Measurements from ENCODE around the gene SAP30L.

The SAP30L gene

GRCh38 chr5:154479160-154479943 is 33.6 kb downstream of the SAP30L start:
- DNase-seq (ENCODE audit: low read depth in 1 of 2, low spot score in 1 of 2): no peak

GRCh38 chr5:154479944-154480750 is 34.4 kb downstream of the SAP30L start:
- no peak for DNase-seq (ENCODE audit: low read depth in 1 of 2, low spot score in 1 of 2)

- DNase-seq (ENCODE audit: low read depth in 1 of 2, low spot score in 1 of 2): no peak
Measured at GRCh38 chr5:154480847-154481246, 35.0 kb downstream of the SAP30L start.

- no peak for DNase-seq (ENCODE audit: low read depth in 1 of 2, low spot score in 1 of 2)
Measured at GRCh38 chr5:154481584-154482381, 36.0 kb downstream of the SAP30L start.

GRCh38 chr5:154482528-154483449 is 37.0 kb downstream of the SAP30L start:
- DNase-seq (ENCODE audit: low read depth in 1 of 2, low spot score in 1 of 2): no peak

- no peak for DNase-seq (ENCODE audit: low read depth in 1 of 2, low spot score in 1 of 2)
Measured at GRCh38 chr5:154483654-154484392, 38.0 kb downstream of the SAP30L start.

GRCh38 chr5:154484393-154485095 is 38.7 kb downstream of the SAP30L start:
- no peak for DNase-seq (ENCODE audit: low read depth in 1 of 2, low spot score in 1 of 2)

- DNase-seq (ENCODE audit: low read depth in 1 of 2, low spot score in 1 of 2): no peak
Measured at GRCh38 chr5:154485096-154485491, 39.3 kb downstream of the SAP30L start.

- no peak for DNase-seq (ENCODE audit: low read depth in 1 of 2, low spot score in 1 of 2)
Measured at GRCh38 chr5:154485850-154486426, 40.1 kb downstream of the SAP30L start.

- DNase-seq (ENCODE audit: low read depth in 1 of 2, low spot score in 1 of 2): no peak
Measured at GRCh38 chr5:154486427-154486866, 40.6 kb downstream of the SAP30L start.

- peak in 1 of 2 donors; percentile 21 for DNase-seq (ENCODE audit: low read depth in 1 of 2, low spot score in 1 of 2)
Measured at GRCh38 chr5:154487541-154487940, 41.7 kb downstream of the SAP30L start.

- no peak for DNase-seq (ENCODE audit: low read depth in 1 of 2, low spot score in 1 of 2)
Measured at GRCh38 chr5:154491941-154492340, 46.1 kb downstream of the SAP30L start.

- DNase-seq (ENCODE audit: low read depth in 1 of 2, low spot score in 1 of 2): no peak
Measured at GRCh38 chr5:154493274-154493673, 47.5 kb downstream of the SAP30L start.

- DNase-seq (ENCODE audit: low read depth in 1 of 2, low spot score in 1 of 2): no peak
Measured at GRCh38 chr5:154494036-154494435, 48.2 kb downstream of the SAP30L start.

- no peak for DNase-seq (ENCODE audit: low read depth in 1 of 2, low spot score in 1 of 2)
Measured at GRCh38 chr5:154498591-154498990, 52.8 kb downstream of the SAP30L start.

- no peak for DNase-seq (ENCODE audit: low read depth in 1 of 2, low spot score in 1 of 2)
Measured at GRCh38 chr5:154498994-154499393, 53.2 kb downstream of the SAP30L start.

- no peak for DNase-seq (ENCODE audit: low read depth in 1 of 2, low spot score in 1 of 2)
Measured at GRCh38 chr5:154501566-154501965, 55.8 kb downstream of the SAP30L start.

GRCh38 chr5:154502180-154502579 is 56.4 kb downstream of the SAP30L start:
- no peak for DNase-seq (ENCODE audit: low read depth in 1 of 2, low spot score in 1 of 2)

GRCh38 chr5:154503698-154504039 is 57.9 kb downstream of the SAP30L start:
- no peak for DNase-seq (ENCODE audit: low read depth in 1 of 2, low spot score in 1 of 2)

Measured in stimulated activated CD4-positive, alpha-beta T cell treated with anti-CD3 and anti-CD28 coated beads, Interleukin-15, amount 100 ng/mL, for 1 hour (primary cell).